DMS114 treated with DMSO at 0.1 percent for 48 hours (cell line): Measurements from ENCODE around the gene LPCAT1.
"Not testable (repeated sequence)": the region's sequence is repeated elsewhere in the genome, so short reads cannot be mapped to it uniquely, and the experiment has no call there.

Experiments used
- DNase-seq: peaks from one replicate; lab custom pipeline; 2025; ENCODE audit not compliant: unreplicated experiment; lab: John Stamatoyannopoulos, UW

LPCAT1 gene

GRCh38 chr5:1523793-1524480 lies at the start of gene LPCAT1:
LPCAT1 (minus strand) TSS chr5:1523960; CDS start chr5:1523844, 116 bp downstream.
- DNase-seq = peak; percentile 50

GRCh38 chr5:1571875-1572274 lies 48.1 kb upstream of the LPCAT1 start:
- not testable (repeated sequence) for DNase-seq

GRCh38 chr5:1570975-1571374 lies 47.2 kb upstream of the LPCAT1 start:
- DNase-seq = no peak

- no peak for DNase-seq
Measured at GRCh38 chr5:1568201-1568979, 44.6 kb upstream of the LPCAT1 start.

- DNase-seq = not testable (repeated sequence)
Measured at GRCh38 chr5:1567527-1568200, 43.9 kb upstream of the LPCAT1 start.

GRCh38 chr5:1565737-1566734 lies 42.3 kb upstream of the LPCAT1 start:
- no peak for DNase-seq

- no peak for DNase-seq
Measured at GRCh38 chr5:1564824-1565736, 41.3 kb upstream of the LPCAT1 start.

GRCh38 chr5:1564182-1564748 lies 40.5 kb upstream of the LPCAT1 start:
- no peak for DNase-seq

GRCh38 chr5:1563617-1564181 lies 39.9 kb upstream of the LPCAT1 start:
- no peak for DNase-seq

- no peak for DNase-seq
Measured at GRCh38 chr5:1563051-1563461, 39.3 kb upstream of the LPCAT1 start.

- DNase-seq = no peak
Measured at GRCh38 chr5:1562599-1562998, 38.8 kb upstream of the LPCAT1 start.

- no peak for DNase-seq
Measured at GRCh38 chr5:1561402-1561929, 37.7 kb upstream of the LPCAT1 start.

- not testable (repeated sequence) for DNase-seq
Measured at GRCh38 chr5:1560499-1560898, 36.7 kb upstream of the LPCAT1 start.

GRCh38 chr5:1558944-1559343 lies 35.2 kb upstream of the LPCAT1 start:
- DNase-seq = no peak

GRCh38 chr5:1557114-1557873 lies 33.5 kb upstream of the LPCAT1 start:
- DNase-seq = no peak

GRCh38 chr5:1555808-1556731 lies 32.3 kb upstream of the LPCAT1 start:
- no peak for DNase-seq
